Neural progenitor cell (in vitro differentiated cells): ENCODE results near the gene ARSK. TPM values are rescaled to one million over a fixed set of nuclear protein-coding genes. Genes with fewer than 3 reads are reported as not detected.

Source experiments
- DNase-seq: peaks from one replicate; pipeline ENCODE4 v3.0.0-alpha.2; 2016; ENCODE audit warnings: low spot score
- H2AFZ ChIP-seq: fragments of 200-600 bp; sonication (generic); replicated peaks from 2 replicates; pipeline ENCODE4 v1.6.1; 2016; ENCODE audit warnings: antibody characterized with exemption
- H3F3A ChIP-seq: fragments of 200-600 bp; sonication (generic); 2 replicates; pipeline ENCODE4 v1.6.1; 2016; ENCODE audit warnings: antibody characterized with exemption, low read depth
- H3K27ac ChIP-seq: fragments of 200-600 bp; sonication (generic); 2 replicates; pipeline ENCODE4 v1.5.1; 2016; ENCODE audit warnings: mild to moderate bottlenecking
- H3K27me3 ChIP-seq: fragments of 200-600 bp; sonication (generic); 2 replicates; pipeline ENCODE4 v1.6.1; 2016; ENCODE audit warnings: mild to moderate bottlenecking, moderate library complexity
- H3K36me3 ChIP-seq: fragments of 200-600 bp; sonication (generic); 2 replicates; pipeline ENCODE4 v1.5.1; 2016
- H3K4me1 ChIP-seq: fragments of 200-600 bp; sonication (generic); 2 replicates; pipeline ENCODE4 v1.6.1; 2016; ENCODE audit warnings: mixed run types
- H3K4me2 ChIP-seq: fragments of 200-600 bp; sonication (generic); 2 replicates; pipeline ENCODE4 v1.6.1; 2016
- H3K4me3 ChIP-seq: fragments of 200-600 bp; sonication (generic); 2 replicates; pipeline ENCODE4 v1.5.1; 2016
- H3K79me2 ChIP-seq: fragments of 200-600 bp; sonication (generic); 2 replicates; pipeline ENCODE4 v1.6.1; 2016; ENCODE audit warnings: low read depth
- H3K9ac ChIP-seq: fragments of 200-600 bp; sonication (generic); 2 replicates; pipeline ENCODE4 v1.6.1; 2016
- H3K9me3 ChIP-seq: fragments of 200-600 bp; sonication (generic); 2 replicates; pipeline ENCODE4 v1.5.1; 2016; ENCODE audit warnings: low read depth
- H4K20me1 ChIP-seq: fragments of 200-600 bp; sonication (generic); 2 replicates; pipeline ENCODE4 v1.6.1; 2016; ENCODE audit warnings: low read depth
- H3K27ac Mint-ChIP-seq: 3 replicates; pipeline ENCODE4 v1.8.0; 2021; ENCODE audit warnings: mixed read lengths
- H3K27me3 Mint-ChIP-seq: 2 replicates; pipeline ENCODE4 v1.8.0; 2022; ENCODE audit warnings: low read depth, mild to moderate bottlenecking, inconsistent platforms, moderate library complexity, mixed read lengths; ENCODE audit not compliant: insufficient read depth
- H3K36me3 Mint-ChIP-seq: 3 replicates; pipeline ENCODE4 v1.8.0; 2021; ENCODE audit warnings: mixed read lengths
- H3K4me1 Mint-ChIP-seq: 3 replicates; pipeline ENCODE4 v1.8.0; 2021; ENCODE audit warnings: mixed read lengths
- H3K4me3 Mint-ChIP-seq: 3 replicates; pipeline ENCODE4 v1.8.0; 2021; ENCODE audit warnings: mild to moderate bottlenecking, moderate library complexity, mixed read lengths
- H3K9me3 Mint-ChIP-seq: 3 replicates; pipeline ENCODE4 v1.8.0; 2020; ENCODE audit warnings: mixed read lengths
- CTCF ChIP-seq: fragments of 200-600 bp; sonication (generic); IDR thresholded peaks from 2 replicates; pipeline ENCODE4 v1.5.1; 2017; ENCODE audit warnings: antibody characterized with exemption, mild to moderate bottlenecking
- EZH2 ChIP-seq: fragments of 200-600 bp; sonication (generic); IDR thresholded peaks from 2 replicates; pipeline ENCODE4 v1.6.1; 2017; ENCODE audit warnings: antibody characterized with exemption, mild to moderate bottlenecking, moderate library complexity
- EZH2phosphoT487 ChIP-seq: fragments of 200-600 bp; sonication (generic); IDR thresholded peaks from 2 replicates; pipeline ENCODE4 v1.6.1; 2017; ENCODE audit warnings: antibody characterized with exemption
- total RNA-seq: library from RNA; depleted of rRNA; stranded (reverse); fragments of >200 nt; gene quantifications from 2 replicates; pipeline ENCODE4 v1.2.3, GENCODE V29; 2015; ENCODE audit warnings: low replicate concordance

ARSK gene
- total RNA-seq, 1 donor from 2014 or later: 21.3 TPM

DNA sequence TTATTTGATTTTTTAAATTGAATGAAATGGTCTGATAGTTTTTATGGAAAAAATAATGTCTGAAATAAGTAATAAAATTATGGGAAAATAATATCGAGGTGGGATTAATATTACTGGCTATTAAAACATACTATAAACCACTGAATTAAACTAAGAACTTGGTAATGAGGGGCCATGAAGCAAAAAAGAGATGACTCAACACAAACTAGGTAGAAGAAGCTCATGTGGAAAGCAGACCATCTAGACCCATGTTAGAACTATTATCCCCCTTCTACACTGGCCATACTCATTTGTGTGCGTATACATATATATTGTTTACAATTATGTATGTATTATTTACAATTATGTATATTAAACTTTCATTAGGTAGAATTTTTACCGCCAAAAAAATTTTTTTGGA lies 56.5 kb downstream of the ARSK start:
- Mint-ChIP-seq H3K27ac (no peak overlapping the region), H3K4me1 (peaks cover 1% of the 10 kb centered on the region), H3K9me3 (peaks cover 9% of the 10 kb centered on the region), H3K27me3 (peaks cover 4% of the 10 kb centered on the region), H3K4me3 (no peak overlapping the region), H3K36me3 (peaks cover 2% of the 10 kb centered on the region)
- Histone ChIP-seq H3K4me2 (no peak overlapping the region), H3F3A (no peaks in the 10 kb centered on the region), H3K27me3 (no peaks in the 10 kb centered on the region), H3K36me3 (no peaks in the 10 kb centered on the region), H3K79me2 (no peaks in the 10 kb centered on the region), H2AFZ (no peak overlapping the region), H4K20me1 (no peaks in the 10 kb centered on the region), H3K9me3 (peaks cover 3% of the 10 kb centered on the region), H3K4me1 (no peaks in the 10 kb centered on the region), H3K27ac (no peak overlapping the region), H3K4me3 (no peak overlapping the region), H3K9ac (no peak overlapping the region)
- DNase-seq: no peak
- TF ChIP-seq EZH2phosphoT487 (no peak), EZH2 (no peak), CTCF (no peak)

DNA sequence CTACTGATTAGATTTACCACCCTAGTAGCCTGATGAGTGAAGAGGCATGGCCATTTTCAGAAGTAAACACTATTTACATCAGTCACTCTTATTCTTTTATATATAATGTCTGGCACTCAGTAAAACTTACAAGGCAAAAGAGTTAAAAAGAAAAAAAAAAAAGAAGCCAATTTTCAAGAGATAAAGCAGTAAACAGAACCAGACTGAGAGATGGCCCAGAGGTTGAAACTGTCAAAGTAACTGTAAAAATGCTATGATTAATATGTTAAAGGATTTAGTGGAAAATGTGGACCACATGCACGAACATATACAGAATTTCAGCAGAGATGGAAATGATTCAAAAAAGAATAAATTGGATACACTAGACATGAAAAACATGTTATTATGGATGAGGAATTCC lies 58.6 kb downstream of the ARSK start:
- no peak for TF ChIP-seq CTCF
- no peak for TF ChIP-seq EZH2phosphoT487
- TF ChIP-seq EZH2: no peak
- Mint-ChIP-seq H3K27ac (no peak overlapping the region), H3K9me3 (peaks cover 9% of the 10 kb centered on the region), H3K4me3 (no peak overlapping the region), H3K36me3 (peaks cover 2% of the 10 kb centered on the region), H3K27me3 (peaks cover 11% of the 10 kb centered on the region), H3K4me1 (no peaks in the 10 kb centered on the region)
- no peak for DNase-seq
- Histone ChIP-seq H3K27ac (no peak overlapping the region), H3K4me1 (no peaks in the 10 kb centered on the region), H3K4me2 (no peak overlapping the region), H3K9ac (no peak overlapping the region), H3K4me3 (no peak overlapping the region), H3K36me3 (no peaks in the 10 kb centered on the region), H3K79me2 (no peaks in the 10 kb centered on the region), H4K20me1 (no peaks in the 10 kb centered on the region), H3K27me3 (peaks cover 15% of the 10 kb centered on the region), H2AFZ (no peak overlapping the region), H3K9me3 (peaks cover 3% of the 10 kb centered on the region), H3F3A (no peaks in the 10 kb centered on the region)

DNA sequence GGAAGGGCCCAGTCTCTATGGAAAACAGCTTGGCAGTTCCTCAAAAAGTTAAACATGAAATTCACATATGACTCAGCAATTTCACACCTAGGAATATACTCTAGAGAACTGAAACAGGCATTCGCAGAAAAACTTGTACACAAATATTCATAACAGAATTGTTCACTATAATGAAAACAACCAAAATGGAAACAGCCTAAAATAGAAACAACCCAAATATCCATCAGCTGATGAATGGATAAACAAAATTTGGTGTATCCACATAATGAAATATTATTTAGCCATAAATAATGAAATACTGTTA lies 60.2 kb downstream of the ARSK start:
- Histone ChIP-seq H3K27ac (no peak overlapping the region), H3K27me3 (peaks cover 31% of the 10 kb centered on the region), H3K79me2 (no peaks in the 10 kb centered on the region), H3K4me3 (no peak overlapping the region), H2AFZ (no peak overlapping the region), H3K36me3 (no peaks in the 10 kb centered on the region), H3K9me3 (peaks cover 3% of the 10 kb centered on the region), H4K20me1 (no peaks in the 10 kb centered on the region), H3K9ac (no peak overlapping the region), H3K4me2 (no peak overlapping the region), H3F3A (no peaks in the 10 kb centered on the region), H3K4me1 (peaks cover 11% of the 10 kb centered on the region)
- H3K27me3 Mint-ChIP-seq: peaks cover 25% of the 10 kb centered on the region
- TF ChIP-seq EZH2: no peak
- H3K4me3 Mint-ChIP-seq: no peak overlapping the region
- peaks cover 2% of the 10 kb centered on the region for H3K36me3 Mint-ChIP-seq
- H3K9me3 Mint-ChIP-seq: peaks cover 9% of the 10 kb centered on the region
- peaks cover 8% of the 10 kb centered on the region for H3K4me1 Mint-ChIP-seq
- no peak for DNase-seq
- no peak overlapping the region for H3K27ac Mint-ChIP-seq

- Histone ChIP-seq H3K4me2 (no peak overlapping the region), H3K36me3 (no peaks in the 10 kb centered on the region), H3K27ac (no peak overlapping the region), H4K20me1 (no peaks in the 10 kb centered on the region), H3K27me3 (peaks cover 50% of the 10 kb centered on the region), H3K9ac (no peak overlapping the region), H2AFZ (no peak overlapping the region), H3K9me3 (peaks cover 3% of the 10 kb centered on the region), H3K4me3 (no peak overlapping the region), H3K4me1 (peaks cover 13% of the 10 kb centered on the region), H3F3A (peaks cover 12% of the 10 kb centered on the region), H3K79me2 (no peaks in the 10 kb centered on the region)
- Mint-ChIP-seq H3K9me3 (peaks cover 9% of the 10 kb centered on the region), H3K27me3 (peaks cover 30% of the 10 kb centered on the region), H3K27ac (no peak overlapping the region), H3K4me3 (no peak overlapping the region), H3K36me3 (peaks cover 2% of the 10 kb centered on the region), H3K4me1 (peaks cover 12% of the 10 kb centered on the region)
- TF ChIP-seq EZH2phosphoT487: no peak
- TF ChIP-seq EZH2: no peak
- TF ChIP-seq CTCF: no peak
- no peak for DNase-seq
Measured at GRCh38 chr5:95617057-95617456, 62.2 kb downstream of the ARSK start.
